Heart left ventricle (tissue), 13 donors: ENCODE results near the gene LMF2.

Experiments
- POLR2A ChIP-seq, 2 donors: fragments of 450-650 bp; IDR thresholded peaks; one replicate each; pipeline ENCODE4 v1.6.1; 2017; ENCODE audit warnings: antibody characterized with exemption in 2 of 2, mild to moderate bottlenecking in 2 of 2, moderate library complexity in 2 of 2
- TF ChIP-seq, protein P1 (sequence below), 12 donors: fragments of 200-600 bp; sonication (generic) in 4 of 12; IDR thresholded peaks; one replicate each; pipeline versions ENCODE4 v1.5.0 to v1.8.0; 2018 to 2022; ENCODE audit warnings: antibody characterized with exemption in 12 of 12, mild to moderate bottlenecking in 5 of 12
- donor health status: ischemic (EF 13 %, LVEDD 7.1; RV severe dilation, severe dysfunction).
- donor health status: DM: no; HTN: yes; CAD: no.
- donor health status: DM: no; HTN: no; CAD: no.
- donor health status: ischemic (EF 25% LVEDD 6.9; RV normal size, moderate dysfunction).
- donor health status: ischemic (EF 25% LVEDD 5.7; RV mildly dilated, moderate dysfunction).
- donor health status: ischemic (EF 35%, LVEDD 5.7; RV mildly dilated, moderate dysfunction).
- donor health status: nonischemic (EF 11% LVEDD 7.7; RV severe dilation, severe dysfunction).
- donor health status: DM: yes; HTN: yes; CAD: no.
- donor health status: PGD.
- donor health status: ischemic (EF 29% LVEDD 5.4; RV normal size, mild dysfunction).
- donor health status: nonischemic (EF 23%, LVEDD 6.1; RV moderate dilation, normal function).

DNA sequence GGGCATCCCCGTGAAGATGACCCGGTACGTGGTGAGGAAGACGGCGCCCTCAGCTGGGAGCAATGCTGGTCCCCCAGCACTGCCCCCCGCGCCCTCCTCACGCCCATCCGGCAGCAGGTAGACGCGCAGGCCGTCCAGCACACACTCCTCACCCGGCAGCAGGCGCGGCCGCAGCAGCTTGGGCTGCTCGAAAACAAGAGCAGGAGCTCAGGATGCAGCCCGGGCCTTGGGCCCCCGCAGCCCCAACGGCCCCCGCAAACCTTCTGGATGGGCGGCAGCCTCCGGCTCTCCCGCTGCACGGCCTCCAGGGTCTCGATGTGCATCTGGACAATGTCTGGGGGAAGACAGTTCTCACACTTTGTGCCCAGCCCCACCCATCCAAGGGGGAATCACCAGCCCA is 46.0 kb downstream of the LMF2 start:
- TF ChIP-seq, protein P1, sequence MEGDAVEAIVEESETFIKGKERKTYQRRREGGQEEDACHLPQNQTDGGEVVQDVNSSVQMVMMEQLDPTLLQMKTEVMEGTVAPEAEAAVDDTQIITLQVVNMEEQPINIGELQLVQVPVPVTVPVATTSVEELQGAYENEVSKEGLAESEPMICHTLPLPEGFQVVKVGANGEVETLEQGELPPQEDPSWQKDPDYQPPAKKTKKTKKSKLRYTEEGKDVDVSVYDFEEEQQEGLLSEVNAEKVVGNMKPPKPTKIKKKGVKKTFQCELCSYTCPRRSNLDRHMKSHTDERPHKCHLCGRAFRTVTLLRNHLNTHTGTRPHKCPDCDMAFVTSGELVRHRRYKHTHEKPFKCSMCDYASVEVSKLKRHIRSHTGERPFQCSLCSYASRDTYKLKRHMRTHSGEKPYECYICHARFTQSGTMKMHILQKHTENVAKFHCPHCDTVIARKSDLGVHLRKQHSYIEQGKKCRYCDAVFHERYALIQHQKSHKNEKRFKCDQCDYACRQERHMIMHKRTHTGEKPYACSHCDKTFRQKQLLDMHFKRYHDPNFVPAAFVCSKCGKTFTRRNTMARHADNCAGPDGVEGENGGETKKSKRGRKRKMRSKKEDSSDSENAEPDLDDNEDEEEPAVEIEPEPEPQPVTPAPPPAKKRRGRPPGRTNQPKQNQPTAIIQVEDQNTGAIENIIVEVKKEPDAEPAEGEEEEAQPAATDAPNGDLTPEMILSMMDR (IDR thresholded peaks at IDR 0.05) = no peak
- no peak for TF ChIP-seq POLR2A (IDR thresholded peaks at IDR 0.05)
